Measurements from ENCODE around the gene FGD5. TPM values are rescaled to one million over a fixed set of nuclear protein-coding genes. Genes with fewer than 3 reads are reported as not detected.

The FGD5 gene
- total RNA-seq, 4 donors from 2014 or later, result 9.1 to 75.0 (median 16.1) TPM

GRCh38 chr3:14949126-14949525 lies 130.4 kb downstream of the FGD5 start:
- DNase-seq (ENCODE audit: low spot score) (no peak), ATAC-seq (ENCODE audit: low FRiP score) (no peak)
- TF ChIP-seq, protein P1, sequence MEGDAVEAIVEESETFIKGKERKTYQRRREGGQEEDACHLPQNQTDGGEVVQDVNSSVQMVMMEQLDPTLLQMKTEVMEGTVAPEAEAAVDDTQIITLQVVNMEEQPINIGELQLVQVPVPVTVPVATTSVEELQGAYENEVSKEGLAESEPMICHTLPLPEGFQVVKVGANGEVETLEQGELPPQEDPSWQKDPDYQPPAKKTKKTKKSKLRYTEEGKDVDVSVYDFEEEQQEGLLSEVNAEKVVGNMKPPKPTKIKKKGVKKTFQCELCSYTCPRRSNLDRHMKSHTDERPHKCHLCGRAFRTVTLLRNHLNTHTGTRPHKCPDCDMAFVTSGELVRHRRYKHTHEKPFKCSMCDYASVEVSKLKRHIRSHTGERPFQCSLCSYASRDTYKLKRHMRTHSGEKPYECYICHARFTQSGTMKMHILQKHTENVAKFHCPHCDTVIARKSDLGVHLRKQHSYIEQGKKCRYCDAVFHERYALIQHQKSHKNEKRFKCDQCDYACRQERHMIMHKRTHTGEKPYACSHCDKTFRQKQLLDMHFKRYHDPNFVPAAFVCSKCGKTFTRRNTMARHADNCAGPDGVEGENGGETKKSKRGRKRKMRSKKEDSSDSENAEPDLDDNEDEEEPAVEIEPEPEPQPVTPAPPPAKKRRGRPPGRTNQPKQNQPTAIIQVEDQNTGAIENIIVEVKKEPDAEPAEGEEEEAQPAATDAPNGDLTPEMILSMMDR (IDR thresholded peaks at IDR 0.05), result no peak

DNA sequence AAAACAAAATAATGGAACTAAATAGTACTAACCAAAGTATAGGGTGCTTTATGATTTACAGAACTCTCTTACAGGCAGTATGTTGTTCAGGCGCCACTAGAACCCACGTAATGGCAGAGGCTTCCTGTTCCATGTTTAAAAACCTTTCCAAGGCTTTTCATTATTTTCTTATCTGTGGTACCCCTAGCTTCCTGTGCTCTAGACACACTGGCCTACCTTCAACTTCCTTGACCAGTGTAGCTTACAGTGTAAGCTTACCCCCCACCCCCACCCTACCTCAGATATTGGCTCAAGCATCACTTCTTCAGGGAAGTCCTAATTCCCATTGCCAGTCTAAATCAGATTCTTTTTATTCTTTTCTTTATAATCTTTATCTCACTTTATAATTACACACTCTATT lies 131.5 kb downstream of the FGD5 start:
- DNase-seq (ENCODE audit: low spot score) (no peak), ATAC-seq (ENCODE audit: low FRiP score) (no peak)
- TF ChIP-seq, protein P1 (IDR thresholded peaks at IDR 0.05), result no peak

DNA sequence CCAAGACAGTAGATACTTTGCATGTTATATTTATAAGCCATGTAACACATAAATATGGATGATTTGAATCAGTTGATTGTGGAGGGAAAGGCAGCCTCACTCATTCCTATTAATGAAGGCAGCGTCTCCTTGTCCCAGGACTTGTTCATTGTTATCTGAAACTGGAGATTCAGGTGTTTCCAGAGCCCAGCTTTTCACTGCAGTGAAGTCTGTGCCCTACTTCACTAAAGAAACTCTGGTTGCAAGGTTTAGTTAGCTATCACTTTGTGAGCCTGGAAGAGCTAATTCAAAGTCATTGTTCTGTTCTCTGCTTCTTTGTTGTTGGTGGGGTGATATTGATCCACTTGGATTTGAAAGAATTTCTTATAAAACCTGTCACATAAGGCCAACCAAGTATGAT lies 138.4 kb downstream of the FGD5 start:
- ATAC-seq (ENCODE audit: low FRiP score) (no peak), DNase-seq (ENCODE audit: low spot score) (no peak)
- TF ChIP-seq, protein P1 (IDR thresholded peaks at IDR 0.05), result no peak

DNA sequence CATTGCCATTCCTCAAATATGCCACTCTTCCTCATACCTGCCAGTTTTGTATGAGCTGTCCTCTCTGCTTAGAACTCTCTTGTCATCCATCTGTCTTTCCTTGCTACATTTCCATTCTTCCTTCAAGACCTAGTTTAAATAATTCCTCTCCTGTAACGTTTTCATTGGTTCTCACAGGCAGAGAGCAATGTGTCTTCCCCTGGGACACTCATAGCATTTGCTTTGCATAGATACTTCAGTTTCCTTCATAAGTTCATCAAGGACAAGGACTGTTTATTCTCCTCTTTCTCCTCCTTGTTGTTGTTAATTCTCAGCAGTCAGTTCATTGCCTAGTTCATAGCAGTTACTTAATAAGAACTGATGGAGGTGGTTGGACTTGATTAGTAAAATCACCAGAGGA lies 139.2 kb downstream of the FGD5 start:
- ATAC-seq (ENCODE audit: low FRiP score), result no peak
- TF ChIP-seq, protein P1 (IDR thresholded peaks at IDR 0.05), result no peak
- no peak for DNase-seq (ENCODE audit: low spot score)

DNA sequence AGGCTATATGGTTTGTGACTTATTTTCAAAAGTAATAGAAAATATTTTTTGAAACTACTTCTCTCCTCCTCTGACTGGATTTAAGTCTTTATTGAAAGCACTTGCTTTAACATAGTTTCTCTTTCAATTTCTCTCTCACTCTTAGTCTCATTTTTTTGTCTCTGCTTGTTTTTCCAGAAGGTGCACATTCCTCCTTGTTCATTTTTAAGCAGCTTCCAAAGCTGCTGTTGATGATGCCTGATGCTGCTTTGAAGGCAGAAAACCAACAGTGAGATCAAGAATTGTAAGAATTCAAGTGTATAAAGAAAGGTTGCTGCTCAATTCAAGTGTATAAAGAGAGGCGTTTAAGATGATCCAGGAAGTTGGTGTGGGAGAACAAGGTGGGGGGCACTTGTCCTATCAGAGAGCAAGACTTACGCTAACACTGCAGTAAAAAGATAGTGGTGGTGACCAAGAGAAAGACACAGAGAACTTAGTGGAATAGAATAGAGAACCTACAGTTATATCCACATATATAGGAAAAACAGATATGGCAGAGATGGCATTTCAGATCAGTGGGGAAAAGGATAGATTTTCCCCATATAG lies 140.7 kb downstream of the FGD5 start:
- ATAC-seq (ENCODE audit: low FRiP score), result no peak
- DNase-seq (ENCODE audit: low spot score), result no peak
- TF ChIP-seq, protein P1 (IDR thresholded peaks at IDR 0.05), result no peak

GRCh38 chr3:14962762-14963161 lies 144.0 kb downstream of the FGD5 start:
- TF ChIP-seq, protein P1 (IDR thresholded peaks at IDR 0.05), result no peak
- no peak for ATAC-seq (ENCODE audit: low FRiP score)
- DNase-seq (ENCODE audit: low spot score), result no peak

GRCh38 chr3:14967285-14967684 lies 148.5 kb downstream of the FGD5 start:
- DNase-seq (ENCODE audit: low spot score) (no peak), ATAC-seq (ENCODE audit: low FRiP score) (no peak)
- TF ChIP-seq, protein P1 (IDR thresholded peaks at IDR 0.05), result no peak
